H1 (cell line): Measurements from ENCODE around the gene CCN6. TPM values are rescaled to one million over a fixed set of nuclear protein-coding genes. Genes with fewer than 3 reads are reported as not detected.

Experiments used
- ATF2 ChIP-seq: IDR thresholded peaks from 2 replicates; pipeline ENCODE4 v1.6.1; 2012; ENCODE audit warnings: low read length, inconsistent platforms
- CREB1 ChIP-seq: IDR thresholded peaks from 2 replicates; pipeline ENCODE4 v1.6.1; 2012; ENCODE audit warnings: inconsistent platforms
- GTF2F1 ChIP-seq: IDR thresholded peaks from 2 replicates; pipeline ENCODE4 v1.6.1; 2012; ENCODE audit warnings: low read depth, low read length, improper control_type of control experiment, borderline replicate concordance
- RXRA ChIP-seq: IDR thresholded peaks from 2 replicates; pipeline ENCODE4 v1.6.1; 2011; ENCODE audit warnings: low read depth, mild to moderate bottlenecking, low read length, moderate library complexity; ENCODE audit not compliant: insufficient read depth
- polyA plus RNA-seq, 7 experiments: library from polyadenylated mRNA; depleted of rRNA in 3 of 7; stranded (reverse) in 5 of 7; unstranded in 2 of 7; fragments of >200 nt in 5 of 7; fragments of 200-250 nt in 2 of 7; gene quantifications; 1 replicate in 5 of 7; 2 replicates in 1 of 7; 4 replicates in 1 of 7; pipeline versions ENCODE4 v1.2.1 to v1.2.3, GENCODE V29; 2011 to 2013; ENCODE audit warnings: missing spikeins in 2 of 7, mixed read lengths in 2 of 7
- total RNA-seq: library from RNA; stranded (reverse); fragmentation: NEBNext Ultra II Directional; extraction: Animal tissue kit (Norgen Biotek cat#: 25700); gene quantifications from 2 replicates; pipeline ENCODE4 v1.2.1, GENCODE V29; 2021

The CCN6 gene
- total and polyA plus RNA-seq, 2 of the 8 experiments (the other 6 are each of a cell fraction or from before 2014, with no cell fraction given), result not detected

- no peak for TF ChIP-seq ATF2
- no peak for TF ChIP-seq CREB1
- no peak for TF ChIP-seq RXRA
- TF ChIP-seq GTF2F1, result no peak
Measured at GRCh38 chr6:112030961-112031660, 22.8 kb upstream of the CCN6 start (continued).
